ENCODE measurements around the gene CHORDC1. TPM values are rescaled to one million over a fixed set of nuclear protein-coding genes. Genes with fewer than 3 reads are reported as not detected.
"Not testable (repeated sequence)": the region's sequence is repeated elsewhere in the genome, so short reads cannot be mapped to it uniquely, and the experiment has no call there.

Gene CHORDC1
- total RNA-seq (ENCODE audit: insufficient read depth, low replicate concordance), result 46.9 TPM

GRCh38 chr11:90222459-90223247 lies at the start of gene CHORDC1:
CHORDC1 (minus strand) TSS chr11:90223049; CDS start chr11:90222954, 95 bp downstream.
- DNase-seq (ENCODE audit: low spot score), result peak; percentile 95

- no peak for DNase-seq (ENCODE audit: low spot score)
Observed at GRCh38 chr11:90257158-90257525, 34.3 kb upstream of the CHORDC1 start.

- no peak for DNase-seq (ENCODE audit: low spot score)
Observed at GRCh38 chr11:90256404-90257157, 33.7 kb upstream of the CHORDC1 start.

GRCh38 chr11:90254065-90254464 lies 31.2 kb upstream of the CHORDC1 start:
- no peak for DNase-seq (ENCODE audit: low spot score)

- DNase-seq (ENCODE audit: low spot score), result peak; percentile 5
Observed at GRCh38 chr11:90252053-90252452, 29.2 kb upstream of the CHORDC1 start.

GRCh38 chr11:90251599-90251998 lies 28.8 kb upstream of the CHORDC1 start:
- DNase-seq (ENCODE audit: low spot score), result no peak

GRCh38 chr11:90250970-90251369 lies 28.1 kb upstream of the CHORDC1 start:
- peak; percentile 12 for DNase-seq (ENCODE audit: low spot score)

GRCh38 chr11:90246468-90246867 lies 23.6 kb upstream of the CHORDC1 start:
- no peak for DNase-seq (ENCODE audit: low spot score)

GRCh38 chr11:90243534-90243933 lies 20.7 kb upstream of the CHORDC1 start:
- DNase-seq (ENCODE audit: low spot score), result no peak

- DNase-seq (ENCODE audit: low spot score), result no peak
Observed at GRCh38 chr11:90242894-90243416, 20.1 kb upstream of the CHORDC1 start.

- DNase-seq (ENCODE audit: low spot score), result no peak
Observed at GRCh38 chr11:90241414-90241813, 18.6 kb upstream of the CHORDC1 start.

GRCh38 chr11:90239967-90240636 lies 17.3 kb upstream of the CHORDC1 start:
- not testable (repeated sequence) for DNase-seq (ENCODE audit: low spot score)

- no peak for DNase-seq (ENCODE audit: low spot score)
Observed at GRCh38 chr11:90237004-90237403, 14.2 kb upstream of the CHORDC1 start.

- DNase-seq (ENCODE audit: low spot score), result peak; percentile 78
Observed at GRCh38 chr11:90235526-90235925, 12.7 kb upstream of the CHORDC1 start.

- peak; percentile 77 for DNase-seq (ENCODE audit: low spot score)
Observed at GRCh38 chr11:90234977-90235376, 12.1 kb upstream of the CHORDC1 start.

- no peak for DNase-seq (ENCODE audit: low spot score)
Observed at GRCh38 chr11:90229791-90230190, 6.9 kb upstream of the CHORDC1 start.

- DNase-seq (ENCODE audit: low spot score), result no peak
Observed at GRCh38 chr11:90228056-90228455, 5.2 kb upstream of the CHORDC1 start.

- no peak for DNase-seq (ENCODE audit: low spot score)
Observed at GRCh38 chr11:90223248-90223585, 368 bp upstream of the CHORDC1 start.

- DNase-seq (ENCODE audit: low spot score), result no peak
Observed at GRCh38 chr11:90221803-90222458, 918 bp downstream of the CHORDC1 start.

- no peak for DNase-seq (ENCODE audit: low spot score)
Observed at GRCh38 chr11:90220391-90220790, 2.5 kb downstream of the CHORDC1 start.

- DNase-seq (ENCODE audit: low spot score), result no peak
Observed at GRCh38 chr11:90219438-90219837, 3.4 kb downstream of the CHORDC1 start.

- DNase-seq (ENCODE audit: low spot score), result no peak
Observed at GRCh38 chr11:90218606-90219005, 4.2 kb downstream of the CHORDC1 start.

Measured in umbilical cord (tissue), 2 donors.